ENCODE measurements around the gene DCBLD1. TPM values are rescaled to one million over a fixed set of nuclear protein-coding genes. Genes with fewer than 3 reads are reported as not detected.
"Not testable (repeated sequence)": the region's sequence is repeated elsewhere in the genome, so short reads cannot be mapped to it uniquely, and the experiment has no call there.

Gene DCBLD1
- total and polyA plus RNA-seq, 7 donors: 2.3 to 16.3 (median 6.8) TPM

- Histone ChIP-seq H3K27me3 (no peaks in the 10 kb centered on the region), H3K27ac (no peak overlapping the region), H3K36me3 (no peaks in the 10 kb centered on the region), H3K9me3 (no peaks in the 10 kb centered on the region), H3K4me1 (no peaks in the 10 kb centered on the region), H3K4me3 (no peak overlapping the region)
- DNase-seq: no peak
- intact Hi-C loops (cut with DNase I): no loop called here
- TF ChIP-seq CTCF (IDR thresholded peaks at IDR 0.05): no peak
- TF ChIP-seq POLR2AphosphoS5 (IDR thresholded peaks at IDR 0.05): no peak
- TF ChIP-seq POLR2A (IDR thresholded peaks at IDR 0.05): no peak
- TF ChIP-seq EP300 (IDR thresholded peaks at IDR 0.05): no peak
These were observed 32.9 kb downstream of the DCBLD1 start for GRCh38 chr6:117515326-117515725.

GRCh38 chr6:117517995-117518394 is 35.5 kb downstream of the DCBLD1 start:
- H3K27me3 ChIP-seq; H3K4me3 ChIP-seq; H3K36me3 ChIP-seq; DNase-seq; H3K9me3 ChIP-seq; H3K27ac ChIP-seq; H3K4me1 ChIP-seq; intact Hi-C loops (cut with DNase I): not testable (repeated sequence)
- 93 to 94% methylated on average over 5 of the region's 5 CpGs for WGBS, 2 donors

- H3K27ac ChIP-seq: no peak overlapping the region
- intact Hi-C loops (cut with DNase I): no loop called here
- no peak for TF ChIP-seq POLR2A (IDR thresholded peaks at IDR 0.05)
- no peak for TF ChIP-seq CTCF (IDR thresholded peaks at IDR 0.05)
- no peak for TF ChIP-seq EP300 (IDR thresholded peaks at IDR 0.05)
- no peak for TF ChIP-seq POLR2AphosphoS5 (IDR thresholded peaks at IDR 0.05)
- no peak overlapping the region for H3K4me3 ChIP-seq
- no peaks in the 10 kb centered on the region for H3K36me3 ChIP-seq
- WGBS, 2 donors: 96% methylated on average over 6 of the region's 6 CpGs
- no peak for DNase-seq
- no peaks in the 10 kb centered on the region for H3K9me3 ChIP-seq
- no peaks in the 10 kb centered on the region for H3K4me1 ChIP-seq
- H3K27me3 ChIP-seq: no peaks in the 10 kb centered on the region
These were observed 36.4 kb downstream of the DCBLD1 start for GRCh38 chr6:117518870-117519269.

GRCh38 chr6:117520603-117521395 is 38.3 kb downstream of the DCBLD1 start:
- no peak for TF ChIP-seq POLR2A (IDR thresholded peaks at IDR 0.05)
- TF ChIP-seq EP300 (IDR thresholded peaks at IDR 0.05): no peak
- no peak for TF ChIP-seq CTCF (IDR thresholded peaks at IDR 0.05)
- no peak for TF ChIP-seq POLR2AphosphoS5 (IDR thresholded peaks at IDR 0.05)
- H3K4me1 ChIP-seq: no peaks in the 10 kb centered on the region
- intact Hi-C loops (cut with DNase I): no loop called here
- no peaks in the 10 kb centered on the region for H3K27me3 ChIP-seq
- H3K4me3 ChIP-seq: no peak overlapping the region
- no peaks in the 10 kb centered on the region for H3K9me3 ChIP-seq
- WGBS, 2 donors: 94% methylated on average over 4 of the region's 4 CpGs
- DNase-seq: no peak
- no peak overlapping the region for H3K27ac ChIP-seq
- no peaks in the 10 kb centered on the region for H3K36me3 ChIP-seq

- TF ChIP-seq POLR2A (IDR thresholded peaks at IDR 0.05) (no peak), CTCF (IDR thresholded peaks at IDR 0.05) (no peak)
- WGBS, 2 donors: 91 to 92% methylated on average over 5 of the region's 5 CpGs
- H3K4me1 ChIP-seq: no peaks in the 10 kb centered on the region
- no peaks in the 10 kb centered on the region for H3K9me3 ChIP-seq
- DNase-seq: no peak
- no peak overlapping the region for H3K27ac ChIP-seq
- intact Hi-C loops (cut with DNase I): no loop called here
- no peaks in the 10 kb centered on the region for H3K36me3 ChIP-seq
- no peaks in the 10 kb centered on the region for H3K27me3 ChIP-seq
- no peak overlapping the region for H3K4me3 ChIP-seq
These were observed 39.5 kb downstream of the DCBLD1 start for GRCh38 chr6:117521791-117522502.
